SK-N-SH (cell line): ENCODE data around the gene LCOR. TPM values are rescaled to one million over a fixed set of nuclear protein-coding genes. Genes with fewer than 3 reads are reported as not detected.

Source experiments
- CTCF ChIA-PET: fragments of 300-600, 350-600 bp; formaldehyde crosslinking; extraction: SDS; loops from one replicate; lab custom pipeline; 2021; lab: Yijun Ruan, JAX
- POLR2A ChIA-PET: fragments of 350-600 bp; sonication (Branson Sonifier 250); formaldehyde crosslinking; extraction: SDS; loops from one replicate; lab custom pipeline; 2020; ENCODE audit warnings: antibody characterized with exemption, inconsistent platforms; lab: Yijun Ruan, JAX
- DNase-seq: peaks from one replicate; pipeline ENCODE4 v3.0.0; 2012
- H2AFZ ChIP-seq: fragments of 200-600 bp; sonication (generic); 2 replicates; pipeline ENCODE4 v1.8.1; 2016; ENCODE audit warnings: antibody characterized with exemption, mild to moderate bottlenecking, low read depth
- H3F3A ChIP-seq: fragments of 200-600 bp; sonication (generic); replicated peaks from 2 replicates; pipeline ENCODE3; 2016; ENCODE audit warnings: antibody characterized with exemption, mild to moderate bottlenecking; ENCODE audit not compliant: insufficient read depth
- H3K27ac ChIP-seq, 2 experiments: fragments of 200-500 bp in 1 of 2; fragments of 200-600 bp in 1 of 2; sonication (Bioruptor generic) in 1 of 2; sonication (generic), shearing (Covaris generic) in 1 of 2; 2 replicates each; pipeline versions ENCODE4 v1.5.1 to v1.6.1; 2014 to 2016; ENCODE audit warnings: low read depth in 2 of 2, inconsistent platforms in 1 of 2, low read length in 1 of 2, mild to moderate bottlenecking in 1 of 2, mixed read lengths in 1 of 2
- H3K27me3 ChIP-seq: fragments of 200-600 bp; sonication (generic), shearing (Covaris generic); 2 replicates; pipeline ENCODE4 v1.6.1; 2016; ENCODE audit warnings: mixed run types; ENCODE audit not compliant: insufficient read depth
- H3K36me3 ChIP-seq, 2 experiments: fragments of 200-500 bp in 1 of 2; fragments of 200-600 bp in 1 of 2; sonication (Bioruptor generic) in 1 of 2; sonication (generic) in 1 of 2; replicated peaks in 1 of 2; 2 replicates each; pipeline versions ENCODE3 to v1.5.1; 2014 to 2016; ENCODE audit warnings: low read length in 1 of 2, mild to moderate bottlenecking in 1 of 2; ENCODE audit not compliant: insufficient read depth in 2 of 2, control insufficient read depth in 1 of 2
- H3K4me1 ChIP-seq, 2 experiments: fragments of 200-500 bp in 1 of 2; fragments of 200-600 bp in 1 of 2; sonication (Bioruptor generic) in 1 of 2; sonication (generic), shearing (Covaris generic) in 1 of 2; 2 replicates each; pipeline versions ENCODE4 v1.5.1 to v1.6.1; 2014 to 2016; ENCODE audit warnings: low read depth in 1 of 2, low read length in 1 of 2, mixed run types in 1 of 2; ENCODE audit not compliant: insufficient read depth in 2 of 2, control insufficient read depth in 1 of 2
- H3K4me2 ChIP-seq: fragments of 200-600 bp; sonication (generic), shearing (Covaris generic); 2 replicates; pipeline ENCODE4 v1.6.1; 2017; ENCODE audit warnings: mixed run types
- H3K4me3 ChIP-seq, 2 experiments: fragments of 200-500 bp in 1 of 2; fragments of 200-600 bp in 1 of 2; sonication (Bioruptor generic) in 1 of 2; sonication (generic), shearing (Covaris generic) in 1 of 2; 2 replicates each; pipeline versions ENCODE4 v1.5.1 to v1.8.1; 2014 to 2016; ENCODE audit warnings: low read depth in 2 of 2, inconsistent platforms in 1 of 2, low read length in 1 of 2, mild to moderate bottlenecking in 1 of 2, mixed read lengths in 1 of 2, moderate library complexity in 1 of 2
- H3K79me2 ChIP-seq: fragments of 200-600 bp; sonication (generic); 2 replicates; pipeline ENCODE4 v1.8.1; 2017; ENCODE audit warnings: mild to moderate bottlenecking; ENCODE audit not compliant: insufficient read depth
- H3K9ac ChIP-seq: fragments of 200-600 bp; sonication (generic); 2 replicates; pipeline ENCODE4 v1.6.1; 2017; ENCODE audit warnings: mixed run types
- H3K9me2 ChIP-seq: fragments of 200-600 bp; sonication (generic); 2 replicates; pipeline ENCODE4 v1.6.1; 2017; ENCODE audit warnings: mixed run types
- H3K9me3 ChIP-seq: fragments of 200-600 bp; sonication (generic); 2 replicates; pipeline ENCODE4 v1.6.1; 2017; ENCODE audit warnings: mixed run types, mild to moderate bottlenecking, moderate library complexity
- H4K20me1 ChIP-seq: fragments of 200-600 bp; sonication (generic); 2 replicates; pipeline ENCODE4 v1.6.1; 2017; ENCODE audit warnings: mild to moderate bottlenecking, mixed run types; ENCODE audit not compliant: insufficient read depth
- CHD2 ChIP-seq: fragments of 150-350 bp; IDR thresholded peaks from 2 replicates; pipeline ENCODE4 v1.6.1; 2018; ENCODE audit warnings: low read length; ENCODE audit not compliant: partially characterized antibody
- CTCF ChIP-seq: fragments of 200-600 bp; sonication (generic); IDR thresholded peaks from 2 replicates; pipeline ENCODE4 v1.6.1; 2017; ENCODE audit warnings: antibody characterized with exemption, mild to moderate bottlenecking, moderate library complexity
- ELF1 ChIP-seq: IDR thresholded peaks from 2 replicates; pipeline ENCODE4 v1.4.0; 2012
- FOXJ3 ChIP-seq: sonication (generic); formaldehyde crosslinking; IDR thresholded peaks from 2 replicates; pipeline ENCODE4 v1.5.1; 2020; ENCODE audit warnings: mild to moderate bottlenecking, missing genetic modification reagents
- NRF1 ChIP-seq: IDR thresholded peaks from 2 replicates; pipeline ENCODE4 v1.6.1; 2012; ENCODE audit warnings: low read depth, mild to moderate bottlenecking, low read length
- RAD21 ChIP-seq: IDR thresholded peaks from 2 replicates; pipeline ENCODE4 v1.6.1; 2012; ENCODE audit warnings: mild to moderate bottlenecking, low read length
- RCOR1 ChIP-seq: fragments of 150-350 bp; IDR thresholded peaks from 2 replicates; pipeline ENCODE4 v1.6.1; 2017; ENCODE audit warnings: antibody characterized with exemption, low read length
- REST ChIP-seq: IDR thresholded peaks from 2 replicates; pipeline ENCODE4 v1.6.1; 2012; ENCODE audit warnings: mild to moderate bottlenecking, low read depth, low read length, moderate library complexity
- RXRA ChIP-seq: IDR thresholded peaks from 2 replicates; pipeline ENCODE4 v1.4.0; 2012; ENCODE audit warnings: low read depth, mild to moderate bottlenecking, borderline replicate concordance
- SMC3 ChIP-seq: IDR thresholded peaks from 2 replicates; pipeline ENCODE4 v1.6.1; 2012; ENCODE audit warnings: low read depth, low read length, improper control_type of control experiment
- TEAD4 ChIP-seq: IDR thresholded peaks from 2 replicates; pipeline ENCODE4 v1.4.0; 2012; ENCODE audit warnings: mild to moderate bottlenecking, borderline replicate concordance; ENCODE audit not compliant: insufficient read depth
- USF2 ChIP-seq: fragments of 150-350 bp; IDR thresholded peaks from 2 replicates; pipeline ENCODE4 v1.6.1; 2017; ENCODE audit warnings: antibody characterized with exemption, low read length, low read depth, borderline replicate concordance
- WGBS: methylation state at CpG from one replicate; pipeline ENCODE4 v1.1.6; 2017; ENCODE audit warnings: low lambda C conversion rate; 5-methylcytosine and 5-hydroxymethylcytosine counted together
- polyA plus RNA-seq, 3 experiments: library from polyadenylated mRNA; depleted of rRNA; stranded (reverse); fragments of >200 nt; gene quantifications; 2 replicates each; pipeline ENCODE4 v1.2.3, GENCODE V29; 2012

LCOR gene
- polyA plus RNA-seq, 1 of the 3 experiments (the other 2 are of a cell fraction) = 1.9 TPM

GRCh38 chr10:97034958-97035769 lies 203.1 kb downstream of the LCOR start (continued):
- TF ChIP-seq USF2 = no peak
- TF ChIP-seq NRF1 = no peak
- TF ChIP-seq RXRA = no peak
- no peak for TF ChIP-seq REST
- TF ChIP-seq ELF1 = no peak
- no peak for TF ChIP-seq RCOR1
- TF ChIP-seq RAD21 = no peak
- no peak for TF ChIP-seq CHD2
- no peak for TF ChIP-seq TEAD4

- H3K4me3 ChIP-seq = peak overlapping the region in 1 of 2 experiments; percentile 20; a peak in 1 of 4 replicates
- H3K27me3 ChIP-seq = no peaks in the 10 kb centered on the region
- H3K9me2 ChIP-seq = no peaks in the 10 kb centered on the region
- H3K79me2 ChIP-seq = no peaks in the 10 kb centered on the region
- H2AFZ ChIP-seq = peak overlapping the region; percentile 57; the same call in 1 of the 2 replicates
- DNase-seq = peak; percentile 89
- peaks cover 0 to 4% of the 10 kb centered on the region in 2 experiments; a peak in 1 of 4 replicates for H3K4me1 ChIP-seq
- no peaks in the 10 kb centered on the region for H3K9me3 ChIP-seq
- ChIA-PET POLR2A (interaction anchor here (1.2 to 1.3 kb wide), 2 partner anchors 30 to 35 kb away, joined by 3 to 4 read pairs; no protein-coding TSS in a partner anchor), CTCF (interaction anchor here (0.6 to 12.0 kb wide), 52 partner anchors 8 to 663 kb away, joined by 3 to 184 read pairs (median 4); no protein-coding TSS in a partner anchor)
- H3K27ac ChIP-seq = no peak overlapping the region
- H3K9ac ChIP-seq = no peak overlapping the region
- H3K36me3 ChIP-seq = no peaks in the 10 kb centered on the region
- no peaks in the 10 kb centered on the region for H4K20me1 ChIP-seq
- no peak for TF ChIP-seq REST
- TF ChIP-seq FOXJ3 = no peak
- TF ChIP-seq RAD21 = peak; percentile 87
- peak; percentile 86 for TF ChIP-seq SMC3
- TF ChIP-seq CHD2 = peak; percentile 27
- TF ChIP-seq CTCF = peak; percentile 81
- 52% methylated on average over 19 of the region's 30 CpGs for WGBS
- no peaks in the 10 kb centered on the region for H3F3A ChIP-seq
- no peak overlapping the region for H3K4me2 ChIP-seq
Observed at GRCh38 chr10:97037365-97038361, 205.6 kb downstream of the LCOR start.
